Neural cell (in vitro differentiated cells): ENCODE results near the gene PHF10.

Experiments
- CTCF ChIP-seq: fragments of 450-650 bp; IDR thresholded peaks from 2 replicates; pipeline ENCODE4 v1.5.1; 2014; ENCODE audit warnings: antibody characterized with exemption, mild to moderate bottlenecking, moderate library complexity; ENCODE audit not compliant: poor library complexity, severe bottlenecking
- MXI1 ChIP-seq: fragments of 450-650 bp; conservative IDR thresholded peaks from 2 replicates; pipeline ENCODE4 v1.6.1; 2014; ENCODE audit warnings: antibody characterized with exemption, mild to moderate bottlenecking; ENCODE audit not compliant: poor library complexity, severe bottlenecking
- POLR2AphosphoS5 ChIP-seq: IDR thresholded peaks from 2 replicates; pipeline ENCODE4 v1.6.1; 2012
- REST ChIP-seq: IDR thresholded peaks from 2 replicates; pipeline ENCODE4 v1.6.1; 2012; ENCODE audit warnings: borderline replicate concordance
- SMC3 ChIP-seq: fragments of 450-650 bp; conservative IDR thresholded peaks from 2 replicates; pipeline ENCODE4 v1.6.1; 2014; ENCODE audit warnings: antibody characterized with exemption, mild to moderate bottlenecking, moderate library complexity; ENCODE audit not compliant: poor library complexity
- TAF1 ChIP-seq: IDR thresholded peaks from 2 replicates; pipeline ENCODE4 v1.6.1; 2012; ENCODE audit warnings: low read depth

GRCh38 chr6:169707772-169708171 lies 16.5 kb downstream of the PHF10 start:
- no peak for TF ChIP-seq POLR2AphosphoS5
- no peak for TF ChIP-seq CTCF
- no peak for TF ChIP-seq SMC3
- TF ChIP-seq REST, result no peak
- no peak for TF ChIP-seq MXI1
- TF ChIP-seq TAF1, result no peak
